ENCODE measurements around the gene PAPLN.
A peak's percentile ranks its signal among the peaks of the same experiment; 100 is the strongest.

Gene PAPLN

DNA sequence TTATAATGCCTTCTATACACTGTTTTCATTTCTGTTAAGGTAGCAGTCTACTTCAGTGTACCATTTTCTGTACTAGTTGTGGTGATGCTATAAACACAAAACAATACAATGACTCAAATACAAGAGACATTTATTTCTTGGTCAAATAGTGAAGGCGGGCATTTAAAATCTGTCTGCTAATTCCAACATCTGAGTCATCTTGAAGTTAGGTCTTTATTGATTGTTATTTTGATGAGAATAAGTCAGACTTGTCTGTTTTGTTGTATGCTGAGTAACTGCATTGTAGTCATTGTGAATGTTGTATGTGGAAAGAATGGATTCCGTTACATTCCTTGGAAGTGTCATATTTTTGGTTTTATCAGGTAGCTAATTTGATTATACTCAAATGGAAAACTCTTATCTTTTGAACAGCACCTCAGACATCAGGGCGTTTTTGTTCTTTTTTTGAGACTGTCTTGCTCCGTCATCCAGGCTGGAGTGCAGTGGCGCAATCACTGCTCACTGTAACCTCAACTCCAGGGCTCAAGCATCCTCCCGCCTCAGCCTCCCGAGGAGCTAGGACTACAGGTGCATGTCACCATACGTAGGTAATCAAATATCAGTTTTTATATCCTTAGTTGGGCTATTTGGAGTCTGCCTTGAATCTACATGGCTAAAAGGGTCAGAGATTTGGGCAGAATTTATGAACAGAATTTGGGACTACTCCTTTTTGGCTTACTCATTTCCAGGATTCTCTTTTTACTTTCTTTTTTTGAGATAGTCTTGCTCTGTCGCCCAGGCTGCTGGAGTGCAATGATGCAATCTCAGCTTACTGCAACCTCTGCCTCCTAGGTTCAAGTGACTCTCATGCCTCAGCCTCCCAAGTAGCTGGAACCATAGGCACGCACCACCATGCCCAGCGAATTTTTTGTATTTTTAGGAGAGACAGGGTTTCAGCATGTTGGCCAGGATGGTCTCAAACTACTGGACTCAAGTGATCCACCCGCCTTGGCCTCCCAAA lies 56.8 kb downstream of the PAPLN start:
- TF ChIP-seq, protein P1, sequence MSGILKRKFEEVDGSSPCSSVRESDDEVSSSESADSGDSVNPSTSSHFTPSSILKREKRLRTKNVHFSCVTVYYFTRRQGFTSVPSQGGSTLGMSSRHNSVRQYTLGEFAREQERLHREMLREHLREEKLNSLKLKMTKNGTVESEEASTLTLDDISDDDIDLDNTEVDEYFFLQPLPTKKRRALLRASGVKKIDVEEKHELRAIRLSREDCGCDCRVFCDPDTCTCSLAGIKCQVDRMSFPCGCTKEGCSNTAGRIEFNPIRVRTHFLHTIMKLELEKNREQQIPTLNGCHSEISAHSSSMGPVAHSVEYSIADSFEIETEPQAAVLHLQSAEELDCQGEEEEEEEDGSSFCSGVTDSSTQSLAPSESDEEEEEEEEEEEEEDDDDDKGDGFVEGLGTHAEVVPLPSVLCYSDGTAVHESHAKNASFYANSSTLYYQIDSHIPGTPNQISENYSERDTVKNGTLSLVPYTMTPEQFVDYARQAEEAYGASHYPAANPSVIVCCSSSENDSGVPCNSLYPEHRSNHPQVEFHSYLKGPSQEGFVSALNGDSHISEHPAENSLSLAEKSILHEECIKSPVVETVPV (CRISPR knock-in tag; IDR thresholded peaks at IDR 0.05) = no peak
- no peak for TF ChIP-seq ISL1 (CRISPR knock-in tag; IDR thresholded peaks at IDR 0.05)
- TF ChIP-seq SNAI2 (CRISPR knock-in tag; IDR thresholded peaks at IDR 0.05) = no peak
- TF ChIP-seq, protein P2, sequence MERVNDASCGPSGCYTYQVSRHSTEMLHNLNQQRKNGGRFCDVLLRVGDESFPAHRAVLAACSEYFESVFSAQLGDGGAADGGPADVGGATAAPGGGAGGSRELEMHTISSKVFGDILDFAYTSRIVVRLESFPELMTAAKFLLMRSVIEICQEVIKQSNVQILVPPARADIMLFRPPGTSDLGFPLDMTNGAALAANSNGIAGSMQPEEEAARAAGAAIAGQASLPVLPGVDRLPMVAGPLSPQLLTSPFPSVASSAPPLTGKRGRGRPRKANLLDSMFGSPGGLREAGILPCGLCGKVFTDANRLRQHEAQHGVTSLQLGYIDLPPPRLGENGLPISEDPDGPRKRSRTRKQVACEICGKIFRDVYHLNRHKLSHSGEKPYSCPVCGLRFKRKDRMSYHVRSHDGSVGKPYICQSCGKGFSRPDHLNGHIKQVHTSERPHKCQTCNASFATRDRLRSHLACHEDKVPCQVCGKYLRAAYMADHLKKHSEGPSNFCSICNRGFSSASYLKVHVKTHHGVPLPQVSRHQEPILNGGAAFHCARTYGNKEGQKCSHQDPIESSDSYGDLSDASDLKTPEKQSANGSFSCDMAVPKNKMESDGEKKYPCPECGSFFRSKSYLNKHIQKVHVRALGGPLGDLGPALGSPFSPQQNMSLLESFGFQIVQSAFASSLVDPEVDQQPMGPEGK (CRISPR knock-in tag; IDR thresholded peaks at IDR 0.05; ENCODE audit: borderline replicate concordance) = no peak
- TF ChIP-seq, protein P3, sequence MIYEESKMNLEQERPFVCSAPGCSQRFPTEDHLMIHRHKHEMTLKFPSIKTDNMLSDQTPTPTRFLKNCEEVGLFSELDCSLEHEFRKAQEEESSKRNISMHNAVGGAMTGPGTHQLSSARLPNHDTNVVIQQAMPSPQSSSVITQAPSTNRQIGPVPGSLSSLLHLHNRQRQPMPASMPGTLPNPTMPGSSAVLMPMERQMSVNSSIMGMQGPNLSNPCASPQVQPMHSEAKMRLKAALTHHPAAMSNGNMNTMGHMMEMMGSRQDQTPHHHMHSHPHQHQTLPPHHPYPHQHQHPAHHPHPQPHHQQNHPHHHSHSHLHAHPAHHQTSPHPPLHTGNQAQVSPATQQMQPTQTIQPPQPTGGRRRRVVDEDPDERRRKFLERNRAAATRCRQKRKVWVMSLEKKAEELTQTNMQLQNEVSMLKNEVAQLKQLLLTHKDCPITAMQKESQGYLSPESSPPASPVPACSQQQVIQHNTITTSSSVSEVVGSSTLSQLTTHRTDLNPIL (CRISPR knock-in tag; IDR thresholded peaks at IDR 0.05; ENCODE audit: low read depth) = no peak
- TF ChIP-seq, protein P4, sequence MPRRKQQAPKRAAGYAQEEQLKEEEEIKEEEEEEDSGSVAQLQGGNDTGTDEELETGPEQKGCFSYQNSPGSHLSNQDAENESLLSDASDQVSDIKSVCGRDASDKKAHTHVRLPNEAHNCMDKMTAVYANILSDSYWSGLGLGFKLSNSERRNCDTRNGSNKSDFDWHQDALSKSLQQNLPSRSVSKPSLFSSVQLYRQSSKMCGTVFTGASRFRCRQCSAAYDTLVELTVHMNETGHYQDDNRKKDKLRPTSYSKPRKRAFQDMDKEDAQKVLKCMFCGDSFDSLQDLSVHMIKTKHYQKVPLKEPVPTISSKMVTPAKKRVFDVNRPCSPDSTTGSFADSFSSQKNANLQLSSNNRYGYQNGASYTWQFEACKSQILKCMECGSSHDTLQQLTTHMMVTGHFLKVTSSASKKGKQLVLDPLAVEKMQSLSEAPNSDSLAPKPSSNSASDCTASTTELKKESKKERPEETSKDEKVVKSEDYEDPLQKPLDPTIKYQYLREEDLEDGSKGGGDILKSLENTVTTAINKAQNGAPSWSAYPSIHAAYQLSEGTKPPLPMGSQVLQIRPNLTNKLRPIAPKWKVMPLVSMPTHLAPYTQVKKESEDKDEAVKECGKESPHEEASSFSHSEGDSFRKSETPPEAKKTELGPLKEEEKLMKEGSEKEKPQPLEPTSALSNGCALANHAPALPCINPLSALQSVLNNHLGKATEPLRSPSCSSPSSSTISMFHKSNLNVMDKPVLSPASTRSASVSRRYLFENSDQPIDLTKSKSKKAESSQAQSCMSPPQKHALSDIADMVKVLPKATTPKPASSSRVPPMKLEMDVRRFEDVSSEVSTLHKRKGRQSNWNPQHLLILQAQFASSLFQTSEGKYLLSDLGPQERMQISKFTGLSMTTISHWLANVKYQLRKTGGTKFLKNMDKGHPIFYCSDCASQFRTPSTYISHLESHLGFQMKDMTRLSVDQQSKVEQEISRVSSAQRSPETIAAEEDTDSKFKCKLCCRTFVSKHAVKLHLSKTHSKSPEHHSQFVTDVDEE (CRISPR knock-in tag; IDR thresholded peaks at IDR 0.05) = no peak
- TF ChIP-seq ARNTL (CRISPR knock-in tag; IDR thresholded peaks at IDR 0.05; ENCODE audit: borderline replicate concordance, low read depth) = no peak
- TF ChIP-seq ZNF8 (CRISPR knock-in tag; IDR thresholded peaks at IDR 0.05) = no peak
- no peak for TF ChIP-seq TOX (CRISPR knock-in tag; IDR thresholded peaks at IDR 0.05; ENCODE audit: borderline replicate concordance)
- TF ChIP-seq ZNF565 (CRISPR knock-in tag; conservative IDR thresholded peaks at IDR 0.05; ENCODE audit: low read depth) = no peak
- no peak for TF ChIP-seq RARB (CRISPR knock-in tag; IDR thresholded peaks at IDR 0.05)
- no peak for TF ChIP-seq TCF4 (CRISPR knock-in tag; IDR thresholded peaks at IDR 0.05; ENCODE audit: borderline replicate concordance)
- TF ChIP-seq ZFP3 (CRISPR knock-in tag; IDR thresholded peaks at IDR 0.05) = no peak
- TF ChIP-seq ZC3H10 (CRISPR knock-in tag; IDR thresholded peaks at IDR 0.05) = no peak
- TF ChIP-seq GLIS3 (CRISPR knock-in tag; IDR thresholded peaks at IDR 0.05) = no peak
- ATAC-seq = no peak

DNA sequence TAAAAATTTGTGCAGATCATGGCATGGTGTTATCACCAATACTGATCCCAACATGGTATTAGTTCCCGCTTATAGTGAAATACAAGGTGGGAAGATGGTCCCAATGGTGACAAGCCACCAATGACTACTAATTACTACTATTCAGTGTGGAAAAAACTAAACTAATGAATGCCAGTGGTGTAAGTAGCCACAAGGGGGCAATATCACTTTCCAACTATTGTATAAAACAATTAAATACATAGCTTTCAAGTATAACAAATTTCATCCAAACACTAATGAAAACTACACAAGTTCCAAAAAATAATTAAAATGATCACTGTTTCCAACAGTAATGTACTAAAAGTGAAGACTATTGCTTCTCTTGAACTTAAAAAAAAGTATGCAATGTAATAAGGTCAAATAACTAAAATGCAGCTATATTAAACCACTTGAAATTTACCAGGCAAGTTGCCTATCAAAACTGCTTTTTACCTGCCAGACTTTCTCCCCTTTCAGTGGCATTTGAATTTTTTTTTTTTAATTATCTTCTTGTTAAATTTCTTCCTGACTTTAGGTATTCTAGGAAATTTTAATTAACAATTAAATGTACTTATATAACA lies 58.0 kb downstream of the PAPLN start:
- TF ChIP-seq ZNF8 (CRISPR knock-in tag; IDR thresholded peaks at IDR 0.05) (no peak), ESRRG (CRISPR knock-in tag; IDR thresholded peaks at IDR 0.05) (no peak), SNAI2 (CRISPR knock-in tag; IDR thresholded peaks at IDR 0.05) (no peak), BACH2 (CRISPR knock-in tag; IDR thresholded peaks at IDR 0.05; ENCODE audit: borderline replicate concordance) (no peak), ZFP3 (CRISPR knock-in tag; IDR thresholded peaks at IDR 0.05) (no peak), ISL1 (CRISPR knock-in tag; IDR thresholded peaks at IDR 0.05) (no peak), PPARA (CRISPR knock-in tag; IDR thresholded peaks at IDR 0.05; ENCODE audit: borderline replicate concordance) (no peak)
- TF ChIP-seq, protein P1 (CRISPR knock-in tag; IDR thresholded peaks at IDR 0.05) = no peak
- TF ChIP-seq, protein P5, sequence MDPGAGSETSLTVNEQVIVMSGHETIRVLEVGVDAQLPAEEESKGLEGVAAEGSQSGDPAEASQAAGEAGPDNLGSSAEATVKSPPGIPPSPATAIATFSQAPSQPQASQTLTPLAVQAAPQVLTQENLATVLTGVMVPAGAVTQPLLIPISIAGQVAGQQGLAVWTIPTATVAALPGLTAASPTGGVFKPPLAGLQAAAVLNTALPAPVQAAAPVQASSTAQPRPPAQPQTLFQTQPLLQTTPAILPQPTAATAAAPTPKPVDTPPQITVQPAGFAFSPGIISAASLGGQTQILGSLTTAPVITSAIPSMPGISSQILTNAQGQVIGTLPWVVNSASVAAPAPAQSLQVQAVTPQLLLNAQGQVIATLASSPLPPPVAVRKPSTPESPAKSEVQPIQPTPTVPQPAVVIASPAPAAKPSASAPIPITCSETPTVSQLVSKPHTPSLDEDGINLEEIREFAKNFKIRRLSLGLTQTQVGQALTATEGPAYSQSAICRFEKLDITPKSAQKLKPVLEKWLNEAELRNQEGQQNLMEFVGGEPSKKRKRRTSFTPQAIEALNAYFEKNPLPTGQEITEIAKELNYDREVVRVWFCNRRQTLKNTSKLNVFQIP (CRISPR knock-in tag; IDR thresholded peaks at IDR 0.05; ENCODE audit: borderline replicate concordance, low read depth) = no peak
- ATAC-seq = peak; percentile 56; the same call in 2 of the 3 replicates

Data from SK-N-SH treated with all-trans-retinoic acid at 6 μM for 48 hours (cell line).